ENCODE data around the gene ZNF888.
A peak's percentile ranks its signal among the peaks of the same experiment; 100 is the strongest.
"Not testable (repeated sequence)": the region's sequence is repeated elsewhere in the genome, so short reads cannot be mapped to it uniquely, and the experiment has no call there.

Gene ZNF888

GRCh38 chr19:52946322-52947310 is 23.4 kb upstream of the ZNF888 start:
- no peak for TF ChIP-seq CTCF (IDR thresholded peaks at IDR 0.05; ENCODE audit: low read depth, low read length, missing control alignments)
- Histone ChIP-seq H3K27me3 (replicated peaks) (no peaks in the 10 kb centered on the region), H3K36me3 (replicated peaks) (peaks cover 21% of the 10 kb centered on the region), H3K27ac (no peak overlapping the region), H3K4me3 (ENCODE audit: low read depth, low read length) (no peak overlapping the region)
- in situ Hi-C loops (cut with HindIII; ENCODE audit: low pct_ligation_motif_present, low sequenced_read_pairs): no loop called here
- no peak for DNase-seq

GRCh38 chr19:52945652-52946321 is 22.6 kb upstream of the ZNF888 start:
- peaks cover 12% of the 10 kb centered on the region for H3K36me3 ChIP-seq (replicated peaks)
- TF ChIP-seq CTCF (IDR thresholded peaks at IDR 0.05; ENCODE audit: low read depth, low read length, missing control alignments): no peak
- no peak overlapping the region for H3K27ac ChIP-seq
- H3K27me3 ChIP-seq (replicated peaks): no peaks in the 10 kb centered on the region
- H3K4me3 ChIP-seq (ENCODE audit: low read depth, low read length): no peak overlapping the region
- in situ Hi-C loops (cut with HindIII; ENCODE audit: low pct_ligation_motif_present, low sequenced_read_pairs): no loop called here
- DNase-seq: no peak

GRCh38 chr19:52944703-52945493 is 21.7 kb upstream of the ZNF888 start:
- H3K27me3 ChIP-seq (replicated peaks); H3K27ac ChIP-seq; H3K36me3 ChIP-seq (replicated peaks); in situ Hi-C loops (cut with HindIII; ENCODE audit: low pct_ligation_motif_present, low sequenced_read_pairs); H3K4me3 ChIP-seq (ENCODE audit: low read depth, low read length); DNase-seq: not testable (repeated sequence)

- Histone ChIP-seq H3K36me3 (replicated peaks) (no peaks in the 10 kb centered on the region), H3K27me3 (replicated peaks) (no peaks in the 10 kb centered on the region), H3K4me3 (ENCODE audit: low read depth, low read length) (no peak overlapping the region), H3K27ac (no peak overlapping the region)
- in situ Hi-C loops (cut with HindIII; ENCODE audit: low pct_ligation_motif_present, low sequenced_read_pairs): no loop called here
- TF ChIP-seq CTCF (IDR thresholded peaks at IDR 0.05; ENCODE audit: low read depth, low read length, missing control alignments): no peak
- no peak for DNase-seq
Measured at GRCh38 chr19:52943884-52944643, 20.8 kb upstream of the ZNF888 start.

GRCh38 chr19:52943134-52943883 is 20.1 kb upstream of the ZNF888 start:
- in situ Hi-C loops (cut with HindIII; ENCODE audit: low pct_ligation_motif_present, low sequenced_read_pairs): no loop called here
- Histone ChIP-seq H3K27me3 (replicated peaks) (no peaks in the 10 kb centered on the region), H3K4me3 (ENCODE audit: low read depth, low read length) (peak overlapping the region; percentile 72), H3K36me3 (replicated peaks) (no peaks in the 10 kb centered on the region), H3K27ac (peak overlapping the region; percentile 76)
- no peak for TF ChIP-seq CTCF (IDR thresholded peaks at IDR 0.05; ENCODE audit: low read depth, low read length, missing control alignments)
- no peak for DNase-seq

Measured in brain microvascular endothelial cell (primary cell).